CD1c-positive myeloid dendritic cell (primary cell): ENCODE data around the gene NRARP.
A peak's percentile ranks its signal among the peaks of the same experiment; 100 is the strongest.
"Not testable (repeated sequence)": the region's sequence is repeated elsewhere in the genome, so short reads cannot be mapped to it uniquely, and the experiment has no call there.

ENCODE experiments used
- DNase-seq: peaks from one replicate; pipeline ENCODE4 v3.0.0-alpha.2; 2016; ENCODE audit errors: extremely low spot score

Gene NRARP, protein sequence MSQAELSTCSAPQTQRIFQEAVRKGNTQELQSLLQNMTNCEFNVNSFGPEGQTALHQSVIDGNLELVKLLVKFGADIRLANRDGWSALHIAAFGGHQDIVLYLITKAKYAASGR

GRCh38 chr9:137302118-137302448 is at the start of gene NRARP:
Gene NRARP (minus strand): TSS chr9:137302271. CDS start chr9:137301928, 343 bp downstream.
- DNase-seq, result peak; percentile 94

- no peak for DNase-seq
These were observed 48.9 kb upstream of the NRARP start for GRCh38 chr9:137350696-137351584.

- DNase-seq, result no peak
These were observed 47.5 kb upstream of the NRARP start for GRCh38 chr9:137349471-137350033.

DNA sequence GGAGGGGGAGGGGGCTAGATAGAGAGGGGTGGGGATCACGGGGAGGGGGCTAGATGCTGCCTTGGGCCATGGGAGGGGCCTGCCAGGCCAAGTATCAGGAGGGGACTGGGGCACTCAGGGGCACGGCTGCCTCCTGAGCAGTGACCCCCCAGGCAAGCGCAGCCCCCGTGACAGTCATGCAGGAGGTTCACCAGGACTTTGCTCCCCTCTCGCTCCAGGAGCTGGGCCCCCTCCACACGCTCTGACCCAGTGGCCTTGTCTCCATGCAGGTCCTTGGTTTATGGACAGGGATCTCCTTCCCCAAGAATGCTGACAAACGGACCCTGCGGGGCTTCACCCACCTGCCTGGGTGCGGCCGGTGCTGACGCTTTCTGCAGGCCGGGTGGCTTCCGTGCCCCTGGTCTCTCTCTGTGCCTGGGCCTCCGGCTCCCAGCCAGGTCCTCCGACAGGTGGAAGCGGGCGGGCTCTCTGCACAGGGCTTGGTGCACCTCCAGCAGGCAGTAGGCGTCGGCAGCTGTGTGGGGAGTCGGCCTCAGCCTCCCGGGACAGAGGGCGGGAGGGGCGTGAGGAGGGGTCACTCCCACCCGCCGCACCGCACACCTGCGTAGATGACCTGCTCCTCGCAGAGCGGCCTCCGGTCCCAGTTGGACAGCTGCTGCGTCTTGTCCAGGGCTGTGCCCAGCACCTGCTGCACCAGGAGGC is 46.8 kb upstream of the NRARP start:
- no peak for DNase-seq

- no peak for DNase-seq
These were observed 45.9 kb upstream of the NRARP start for GRCh38 chr9:137347928-137348327.

GRCh38 chr9:137342482-137342881 is 40.4 kb upstream of the NRARP start:
- no peak for DNase-seq

DNA sequence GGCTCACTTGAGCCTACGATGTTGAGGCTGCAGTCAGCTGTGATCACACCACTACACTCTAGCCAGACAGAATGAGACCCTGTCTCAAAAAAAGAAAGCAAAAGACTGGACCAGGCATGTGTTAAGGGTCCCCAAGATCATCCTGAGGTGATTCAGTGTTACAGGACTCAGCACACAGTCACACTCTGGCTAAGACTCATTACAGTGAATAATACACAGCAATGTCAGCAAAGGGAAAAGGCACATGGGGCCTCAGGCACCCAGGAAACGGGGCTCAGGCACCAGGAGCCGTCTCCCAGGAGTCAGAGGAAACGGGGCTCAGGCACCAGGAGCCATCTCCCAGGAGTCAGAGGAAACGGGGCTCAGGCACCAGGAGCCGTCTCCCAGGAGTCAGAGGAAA is 39.2 kb upstream of the NRARP start:
- DNase-seq, result no peak

DNA sequence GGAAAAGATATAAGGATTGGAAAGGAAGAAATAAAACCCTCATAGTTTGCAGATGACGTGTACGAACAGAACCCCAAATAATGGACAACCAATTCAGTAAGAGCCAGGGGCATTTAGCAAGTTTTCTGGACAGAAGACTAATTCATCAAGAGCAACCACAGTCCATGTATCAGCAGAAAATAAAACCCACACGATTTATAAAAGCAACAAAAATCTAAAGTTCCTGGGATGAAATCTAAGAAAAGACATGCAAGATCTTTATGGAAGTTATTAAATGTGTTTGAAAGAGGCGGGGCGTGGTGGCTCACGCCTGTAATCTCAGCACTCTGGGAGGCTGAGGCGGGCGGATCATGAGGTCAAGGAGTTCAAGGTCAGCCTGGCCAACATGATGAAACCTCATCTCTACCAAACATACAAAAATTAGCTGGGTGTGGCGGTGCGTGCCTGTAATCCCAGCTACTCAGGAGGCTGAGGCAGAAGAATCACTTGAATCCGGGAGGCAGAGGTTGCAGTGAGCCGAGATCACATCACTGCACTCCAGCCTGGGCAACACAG is 37.9 kb upstream of the NRARP start:
- not testable (repeated sequence) for DNase-seq

DNA sequence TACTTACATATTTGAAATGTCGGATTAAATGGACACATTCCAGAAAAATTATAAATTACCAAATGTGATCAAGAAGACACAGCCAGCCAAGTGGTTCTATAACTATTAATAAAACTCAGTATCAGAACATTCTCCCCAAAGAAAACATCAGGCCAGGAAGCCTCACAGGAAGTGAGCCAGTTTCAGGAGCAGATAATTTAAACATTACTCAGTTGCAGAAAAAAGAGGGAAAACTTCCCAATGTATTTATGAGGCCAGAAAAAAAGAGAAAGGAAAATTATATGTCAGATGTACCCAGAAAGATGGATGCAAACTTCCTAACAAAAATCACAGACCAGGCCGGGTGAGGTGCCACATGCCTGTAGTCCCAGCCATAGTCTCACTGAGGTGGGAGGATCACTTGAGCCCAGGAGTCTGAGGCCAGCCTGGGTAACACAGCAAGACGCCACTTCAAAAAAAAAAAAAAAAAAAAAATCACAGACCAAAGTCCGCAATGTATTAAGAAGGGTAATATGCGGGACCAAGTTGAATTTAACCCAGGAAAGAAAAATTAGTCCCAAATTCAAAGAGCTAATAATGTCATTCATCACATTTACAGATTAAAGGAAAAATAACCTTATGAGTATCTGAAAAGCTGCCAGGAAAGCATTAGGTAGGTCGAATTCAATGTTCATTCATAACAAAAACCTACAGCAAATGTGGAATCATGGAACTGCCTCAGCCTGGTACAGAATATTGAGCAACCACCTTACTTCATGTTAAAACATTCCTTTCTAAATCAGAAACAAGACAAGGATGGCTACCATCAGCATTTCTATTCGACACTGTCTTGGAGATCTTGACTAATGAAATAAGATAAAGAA is 37.2 kb upstream of the NRARP start:
- no peak for DNase-seq

- DNase-seq, result no peak
These were observed 34.7 kb upstream of the NRARP start for GRCh38 chr9:137336735-137337134.

DNA sequence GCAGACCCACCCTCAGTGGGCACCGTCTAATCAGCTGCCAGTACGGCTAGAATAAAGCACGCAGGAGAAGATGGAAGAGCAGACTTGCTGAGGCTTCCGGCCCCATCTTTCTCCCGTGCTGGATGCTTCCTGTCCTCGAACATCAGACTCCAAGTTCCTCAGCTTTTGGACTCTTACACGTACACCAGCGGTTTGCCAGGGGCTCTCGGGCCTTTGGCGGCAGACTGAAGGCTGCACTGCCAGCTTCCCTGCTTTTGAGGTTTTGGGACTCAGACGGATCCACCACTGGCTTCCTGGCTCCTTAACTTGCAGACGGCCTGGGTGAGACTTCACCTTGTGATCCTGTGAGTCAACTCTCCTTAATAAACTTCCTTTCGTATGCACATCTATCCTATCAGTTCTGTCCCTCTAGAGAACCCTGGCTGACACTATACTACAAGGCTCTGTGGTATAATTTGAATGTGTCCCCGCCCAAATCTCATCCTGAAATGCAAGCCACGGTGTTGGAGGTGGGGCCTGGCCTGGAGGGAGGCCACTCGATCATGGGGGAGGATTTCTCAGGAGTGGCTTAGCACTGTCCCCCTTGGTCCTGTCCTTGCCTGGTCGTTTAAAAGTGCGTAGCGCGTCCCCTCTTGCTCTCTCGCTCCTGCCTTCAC is 31.1 kb upstream of the NRARP start:
- no peak for DNase-seq

GRCh38 chr9:137331929-137332328 is 29.9 kb upstream of the NRARP start:
- DNase-seq, result no peak

DNA sequence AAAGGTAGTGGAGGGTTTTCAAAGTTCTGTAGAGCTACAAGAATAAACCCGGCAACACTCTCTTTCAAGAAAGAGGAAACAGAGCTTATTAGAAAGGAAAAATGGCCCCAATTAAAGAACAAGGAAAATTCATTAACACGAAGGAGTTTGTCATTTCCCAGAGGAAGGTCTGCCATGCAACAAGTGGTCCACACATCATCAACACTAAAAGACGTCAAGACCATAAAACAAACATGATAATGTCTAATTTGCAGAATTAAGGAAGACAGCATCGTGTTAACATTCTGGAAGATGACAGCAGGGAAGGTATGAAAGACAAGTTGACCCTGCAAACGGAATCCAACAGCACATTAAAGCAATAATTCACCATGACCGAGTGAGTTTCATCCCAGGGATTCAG is 28.6 kb upstream of the NRARP start:
- DNase-seq, result no peak

GRCh38 chr9:137329590-137329989 is 27.5 kb upstream of the NRARP start:
- not testable (repeated sequence) for DNase-seq

DNA sequence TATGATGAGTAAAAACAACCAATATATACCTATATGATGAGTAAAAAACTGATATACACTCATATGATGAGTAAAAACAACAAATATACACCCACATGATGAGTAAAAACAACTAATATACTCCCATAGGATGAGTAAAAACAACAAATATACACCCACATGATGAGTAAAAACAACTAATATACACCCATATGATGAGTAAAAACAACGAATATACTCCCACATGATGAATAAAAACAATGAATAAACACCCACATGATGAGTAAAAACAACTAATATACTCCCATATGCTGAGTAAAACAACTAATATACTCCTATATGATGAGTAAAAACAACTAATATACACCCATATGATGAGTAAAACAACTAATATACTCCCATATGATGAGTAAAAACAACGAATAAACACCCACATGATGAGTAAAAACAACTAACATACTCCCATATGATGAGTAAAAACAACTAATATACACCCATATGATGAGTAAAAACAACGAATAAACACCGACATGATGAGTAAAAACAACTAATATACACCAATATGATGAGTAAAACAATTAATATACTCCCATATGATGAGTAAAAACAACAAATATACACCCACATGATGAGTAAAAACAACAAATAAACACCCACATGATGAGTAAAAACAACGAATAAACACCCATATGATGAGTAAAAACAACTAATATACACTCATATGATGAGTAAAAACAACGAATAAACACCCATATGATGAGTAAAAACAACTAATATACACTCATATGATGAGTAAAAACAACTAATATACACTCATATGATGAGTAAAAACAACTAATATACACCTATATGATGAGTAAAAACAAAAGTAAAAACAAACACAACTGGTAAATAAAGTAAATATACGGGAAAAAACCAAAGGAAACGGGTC is 25.8 kb upstream of the NRARP start:
- peak; percentile 78 for DNase-seq

DNA sequence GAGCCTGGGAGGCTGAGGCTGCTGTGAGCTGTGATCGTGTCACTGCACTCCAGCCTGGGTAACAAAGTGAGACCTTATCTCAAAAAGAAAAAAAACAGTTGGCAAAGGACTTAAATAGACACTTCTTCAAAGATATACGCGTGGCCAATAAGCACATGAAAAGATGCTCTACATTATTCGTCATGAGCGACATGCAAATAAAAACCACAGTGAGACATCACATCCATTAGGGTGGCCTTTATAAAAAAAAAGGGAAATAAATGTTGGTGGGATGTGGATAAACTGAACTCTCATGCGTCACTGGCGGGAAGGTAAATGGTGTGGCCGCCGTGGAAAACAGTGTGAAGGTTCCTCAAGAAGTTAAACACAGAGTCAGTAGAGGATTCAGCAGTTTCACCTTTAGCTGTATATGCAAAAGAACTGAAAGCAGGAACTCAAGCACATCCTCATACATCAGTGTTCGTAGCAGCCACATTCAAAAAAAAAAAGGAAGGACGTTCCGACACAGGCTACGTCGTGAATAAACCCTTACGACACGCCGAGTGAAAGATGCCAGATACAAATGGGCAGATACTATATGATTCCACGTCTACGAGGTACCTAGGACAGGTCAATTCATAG is 24.5 kb upstream of the NRARP start:
- DNase-seq, result peak; percentile 90

DNA sequence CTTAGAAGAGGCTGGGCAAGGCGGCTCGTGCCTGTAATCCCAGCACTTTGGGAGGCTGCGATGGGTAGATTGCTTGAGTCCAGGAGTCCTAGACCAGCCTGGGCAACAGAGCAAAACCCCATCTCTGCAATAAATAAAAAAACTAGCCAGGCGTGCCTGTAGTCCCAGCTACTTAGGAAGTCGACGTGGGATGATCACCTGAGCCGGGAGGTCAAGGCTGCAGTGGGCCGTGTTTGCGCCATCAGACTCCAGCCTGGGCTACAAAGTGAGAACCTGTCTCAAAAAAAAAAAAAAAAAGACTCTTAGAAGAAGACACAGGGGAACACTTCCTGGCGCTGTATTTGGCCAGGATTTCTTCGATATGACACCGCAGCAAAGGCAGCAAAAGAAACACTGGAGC is 23.7 kb upstream of the NRARP start:
- DNase-seq, result no peak

- no peak for DNase-seq
These were observed 23.1 kb upstream of the NRARP start for GRCh38 chr9:137325124-137325523.
